H1 (cell line): ENCODE results near the gene DIP2B. TPM values are rescaled to one million over a fixed set of nuclear protein-coding genes. Genes with fewer than 3 reads are reported as not detected.

Experiments
- CTCF ChIA-PET: fragments of 300-600 bp; sonication (Branson Sonifier 250); formaldehyde crosslinking; loops from one replicate; lab custom pipeline; 2021; ENCODE audit not compliant: partially characterized antibody; lab: Charles Lee
- POLR2A ChIA-PET: fragments of 300-600 bp; sonication (Branson Sonifier 250); formaldehyde crosslinking; loops from one replicate; lab custom pipeline; 2021; ENCODE audit warnings: inconsistent platforms; ENCODE audit not compliant: partially characterized antibody; lab: Charles Lee
- DNase-seq, 2 experiments: peaks; one replicate each; pipeline versions ENCODE4 v3.0.0 to v3.0.0-alpha.2; 2010 to 2022; ENCODE audit warnings: low spot score in 2 of 2, low read depth in 1 of 2, mixed read lengths in 1 of 2
- FAIRE-seq: peaks from 2 replicates; lab custom pipeline; 2011; peaks lifted over from hg19 to GRCh38; lab: Jason Lieb, UNC
- H2AFZ ChIP-seq: 2 replicates; pipeline ENCODE4 v1.8.1; 2012; ENCODE audit warnings: low read length, inconsistent platforms
- H2AK5ac ChIP-seq: 2 replicates; pipeline ENCODE4 v1.6.1; 2013; ENCODE audit warnings: low read depth, low read length
- H2BK120ac ChIP-seq: replicated peaks from 2 replicates; pipeline ENCODE3; 2013; ENCODE audit warnings: low read depth, low read length, inconsistent platforms
- H2BK12ac ChIP-seq: 2 replicates; pipeline ENCODE4 v1.6.1; 2013; ENCODE audit warnings: low read depth, low read length
- H2BK15ac ChIP-seq: 2 replicates; pipeline ENCODE4 v1.6.1; 2013; ENCODE audit warnings: low read length
- H2BK20ac ChIP-seq: 2 replicates; pipeline ENCODE4 v1.6.1; 2013; ENCODE audit warnings: low read length
- H2BK5ac ChIP-seq: 2 replicates; pipeline ENCODE4 v1.6.1; 2013; ENCODE audit warnings: low read depth, low read length
- H3K14ac ChIP-seq: 2 replicates; pipeline ENCODE4 v1.6.1; 2013; ENCODE audit warnings: inconsistent platforms; ENCODE audit not compliant: insufficient read length
- H3K18ac ChIP-seq: 2 replicates; pipeline ENCODE4 v1.6.1; 2013; ENCODE audit warnings: low read length; ENCODE audit errors: extremely low read depth
- H3K23ac ChIP-seq: 2 replicates; pipeline ENCODE4 v1.6.1; 2013; ENCODE audit warnings: inconsistent platforms; ENCODE audit not compliant: insufficient read length
- H3K23me2 ChIP-seq: 2 replicates; pipeline ENCODE4 v1.6.1; 2013; ENCODE audit warnings: low read depth, low read length
- H3K27ac ChIP-seq: 2 replicates; pipeline ENCODE4 v1.6.1; 2011; ENCODE audit warnings: low read depth, low read length, inconsistent platforms
- H3K27me3 ChIP-seq, 4 experiments: replicated peaks in 1 of 4; 1 replicate in 1 of 4; 2 replicates in 3 of 4; pipeline versions ENCODE4 v1.6.1 to v1.8.1; 2011 to 2013; ENCODE audit warnings: low read length in 3 of 4, mild to moderate bottlenecking in 3 of 4, inconsistent platforms in 2 of 4, mixed read lengths in 2 of 4, moderate library complexity in 1 of 4; ENCODE audit not compliant: control insufficient read depth in 3 of 4, insufficient read depth in 3 of 4; ENCODE audit errors: extremely low read depth in 1 of 4
- H3K36me3 ChIP-seq, 4 experiments: 2 replicates each; pipeline versions ENCODE4 v1.6.1 to v1.8.1; 2011 to 2013; ENCODE audit warnings: mild to moderate bottlenecking in 4 of 4, low read length in 3 of 4, moderate library complexity in 2 of 4, control low read depth in 1 of 4, inconsistent platforms in 1 of 4; ENCODE audit not compliant: insufficient read depth in 4 of 4, control insufficient read depth in 2 of 4
- H3K4ac ChIP-seq: replicated peaks from 2 replicates; pipeline ENCODE3; 2013; ENCODE audit warnings: low read length, low read depth, mixed read lengths, inconsistent platforms; ENCODE audit not compliant: insufficient read length
- H3K4me1 ChIP-seq, 4 experiments: replicated peaks in 1 of 4; 1 replicate in 1 of 4; 2 replicates in 3 of 4; pipeline versions ENCODE4 v1.6.1 to v1.8.1; 2011 to 2013; ENCODE audit warnings: low read length in 3 of 4, inconsistent platforms in 2 of 4, mixed read lengths in 1 of 4; ENCODE audit not compliant: insufficient read depth in 4 of 4, control insufficient read depth in 3 of 4
- H3K4me2 ChIP-seq, 2 experiments: 2 replicates each; pipeline versions ENCODE4 v1.6.1 to v1.8.1; 2011 to 2013; ENCODE audit warnings: low read depth in 2 of 2, low read length in 2 of 2, control low read depth in 1 of 2, inconsistent platforms in 1 of 2, mild to moderate bottlenecking in 1 of 2; ENCODE audit not compliant: insufficient read depth in 1 of 2
- H3K4me3 ChIP-seq, 4 experiments: fragments of 200-600, 300-600 bp in 1 of 4; sonication (generic), shearing (Covaris generic), sonication (Bioruptor Twin) in 1 of 4; 2 replicates each; pipeline versions ENCODE4 v1.5.1 to v1.8.1; 2011 to 2016; ENCODE audit warnings: low read length in 4 of 4, low read depth in 3 of 4, control low read depth in 2 of 4, inconsistent platforms in 2 of 4, mild to moderate bottlenecking in 2 of 4, mixed read lengths in 1 of 4, moderate library complexity in 1 of 4; ENCODE audit not compliant: insufficient read depth in 2 of 4; ENCODE audit errors: extremely low read depth in 1 of 4
- H3K56ac ChIP-seq: replicated peaks from 2 replicates; pipeline ENCODE3; 2013; ENCODE audit warnings: low read depth, mild to moderate bottlenecking, mixed read lengths, low read length, inconsistent platforms; ENCODE audit not compliant: insufficient read length
- H3K79me1 ChIP-seq: 2 replicates; pipeline ENCODE4 v1.6.1; 2013; ENCODE audit warnings: low read depth, low read length, control low read depth
- H3K79me2 ChIP-seq, 2 experiments: 2 replicates each; pipeline versions ENCODE4 v1.6.1 to v1.8.1; 2012 to 2013; ENCODE audit warnings: low read length in 2 of 2, mild to moderate bottlenecking in 2 of 2, inconsistent platforms in 1 of 2; ENCODE audit not compliant: insufficient read depth in 2 of 2, control insufficient read depth in 1 of 2
- H3K9ac ChIP-seq, 4 experiments: replicated peaks in 1 of 4; 1 replicate in 1 of 4; 2 replicates in 3 of 4; pipeline versions ENCODE4 v1.6.1 to v1.8.1; 2011 to 2013; ENCODE audit warnings: low read depth in 3 of 4, low read length in 3 of 4, control low read depth in 2 of 4, mild to moderate bottlenecking in 2 of 4, moderate library complexity in 2 of 4, inconsistent platforms in 1 of 4; ENCODE audit errors: extremely low read depth in 1 of 4
- H3K9me3 ChIP-seq, 2 experiments: 2 replicates each; pipeline versions ENCODE4 v1.6.1 to v1.8.1; 2012 to 2013; ENCODE audit warnings: mild to moderate bottlenecking in 2 of 2, moderate library complexity in 2 of 2, control low read depth in 1 of 2, inconsistent platforms in 1 of 2, low read depth in 1 of 2, low read length in 1 of 2, mixed read lengths in 1 of 2; ENCODE audit not compliant: insufficient read depth in 2 of 2
- H4K20me1 ChIP-seq, 2 experiments: replicated peaks in 1 of 2; 2 replicates each; pipeline versions ENCODE3 to v1.8.1; 2011 to 2013; ENCODE audit warnings: inconsistent platforms in 2 of 2, low read length in 2 of 2, mild to moderate bottlenecking in 1 of 2; ENCODE audit not compliant: insufficient read depth in 2 of 2, control insufficient read depth in 1 of 2
- H4K5ac ChIP-seq: 2 replicates; pipeline ENCODE4 v1.6.1; 2013; ENCODE audit warnings: low read length, low read depth, mixed read lengths, inconsistent platforms; ENCODE audit not compliant: insufficient read length
- H4K8ac ChIP-seq: 2 replicates; pipeline ENCODE4 v1.8.0; 2013; ENCODE audit warnings: mild to moderate bottlenecking, moderate library complexity, low read length, inconsistent platforms; ENCODE audit not compliant: insufficient read depth; ENCODE audit errors: extremely low read depth
- H4K91ac ChIP-seq: replicated peaks from 2 replicates; pipeline ENCODE3; 2013; ENCODE audit warnings: low read length, mixed read lengths, inconsistent platforms; ENCODE audit not compliant: insufficient read length
- CBX5 ChIP-seq: fragments of 300-800, 300-1000 bp; sonication (generic); IDR thresholded peaks from 2 replicates; pipeline ENCODE4 v1.7.1; 2016; ENCODE audit warnings: antibody characterized with exemption, low read length, low read depth
- SUZ12 ChIP-seq: fragments of 200-600 bp; sonication (generic); IDR thresholded peaks from 2 replicates; pipeline ENCODE4 v1.6.1; 2012; ENCODE audit warnings: mild to moderate bottlenecking, inconsistent platforms, low read length, moderate library complexity, mixed read lengths
- WGBS, 2 experiments: shearing (Covaris generic) in 1 of 2; methylation state at CpG; one replicate each; pipeline versions ENCODE4 v1.1.6 to v1.1.7; 2013 to 2015; ENCODE audit warnings: low lambda C conversion rate in 2 of 2, mixed read lengths in 2 of 2, inconsistent platforms in 1 of 2, low coverage in 1 of 2, missing lambda C conversion rate in 1 of 2; ENCODE audit not compliant: insufficient replicate concordance in 2 of 2, insufficient coverage in 1 of 2, insufficient read length in 1 of 2; ENCODE audit errors: extremely low coverage in 1 of 2, missing lambda C conversion rate in 1 of 2; 5-methylcytosine and 5-hydroxymethylcytosine counted together
- polyA plus RNA-seq, 7 experiments: library from polyadenylated mRNA; depleted of rRNA in 3 of 7; stranded (reverse) in 5 of 7; unstranded in 2 of 7; fragments of >200 nt in 5 of 7; fragments of 200-250 nt in 2 of 7; gene quantifications; 1 replicate in 5 of 7; 2 replicates in 1 of 7; 4 replicates in 1 of 7; pipeline versions ENCODE4 v1.2.1 to v1.2.3, GENCODE V29; 2011 to 2013; ENCODE audit warnings: missing spikeins in 2 of 7, mixed read lengths in 2 of 7
- total RNA-seq: library from RNA; stranded (reverse); fragmentation: NEBNext Ultra II Directional; extraction: Animal tissue kit (Norgen Biotek cat#: 25700); gene quantifications from 2 replicates; pipeline ENCODE4 v1.2.1, GENCODE V29; 2021

DIP2B gene
- total and polyA plus RNA-seq, 2 of the 8 experiments (the other 6 are each of a cell fraction or from before 2014, with no cell fraction given) = 11.1 to 29.6 TPM

DNA sequence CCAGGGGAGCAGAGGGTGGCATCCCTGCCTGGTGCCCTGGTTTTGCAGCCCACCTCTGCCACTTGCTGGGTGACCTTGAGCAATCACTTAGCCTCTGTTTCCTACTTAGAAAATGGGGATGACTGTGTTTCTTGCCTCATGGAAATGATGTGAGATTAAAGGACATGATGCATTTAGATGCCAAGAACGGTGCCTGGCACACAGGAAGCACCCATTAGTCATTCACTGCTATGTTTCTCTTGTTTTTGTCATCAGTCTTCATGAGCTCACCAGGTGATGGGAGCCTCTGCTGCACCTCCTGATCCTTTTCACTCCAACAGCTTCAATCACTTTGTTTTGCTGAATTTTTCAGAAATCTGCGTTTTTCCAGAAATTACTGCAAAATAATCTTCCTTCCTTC is 235.5 kb downstream of the DIP2B start:
- no peak overlapping the region for H2BK5ac ChIP-seq
- no peak overlapping the region for H3K23ac ChIP-seq
- no peak overlapping the region for H2BK20ac ChIP-seq
- no peak overlapping the region for H3K56ac ChIP-seq
- H3K27me3 ChIP-seq = no peaks in the 10 kb centered on the region
- no peaks in the 10 kb centered on the region; the same call in 1 of the 2 replicates for H3K79me1 ChIP-seq
- H3K9me3 ChIP-seq = no peaks in the 10 kb centered on the region
- no peak overlapping the region for H3K18ac ChIP-seq
- no peak overlapping the region for H4K91ac ChIP-seq
- ChIA-PET CTCF (interaction anchor here (1.1 to 1.5 kb wide), 3 partner anchors 9 to 14 kb away, joined by 3 to 4 read pairs (median 3); no protein-coding TSS in a partner anchor), POLR2A (no interaction called here)
- no peak overlapping the region for H2BK120ac ChIP-seq
- no peak overlapping the region for H3K4ac ChIP-seq
- no peak overlapping the region for H2BK15ac ChIP-seq
- no peaks in the 10 kb centered on the region for H4K20me1 ChIP-seq
- H3K4me3 ChIP-seq = no peak overlapping the region
- 83% methylated on average over 2 of the region's 2 CpGs; no CpG with 5 or more reads in 1 of the 2 experiments for WGBS, 2 experiments
- H3K14ac ChIP-seq = no peak overlapping the region
- no peak for TF ChIP-seq SUZ12
- TF ChIP-seq CBX5 = no peak
- no peak overlapping the region for H4K8ac ChIP-seq
- H3K4me2 ChIP-seq = no peak overlapping the region
- no peak overlapping the region for H2AFZ ChIP-seq
- no peak overlapping the region for H2AK5ac ChIP-seq
- H3K36me3 ChIP-seq = peaks cover 13 to 48% (median 27%) of the 10 kb centered on the region in 4 experiments; a peak in 7 of 8 replicates
- DNase-seq (no peak), FAIRE-seq (no peak)
- H3K27ac ChIP-seq = no peak overlapping the region
- H3K23me2 ChIP-seq = no peaks in the 10 kb centered on the region
- H3K79me2 ChIP-seq = no peaks in the 10 kb centered on the region
- no peak overlapping the region for H2BK12ac ChIP-seq
- no peaks in the 10 kb centered on the region for H3K4me1 ChIP-seq
- no peak overlapping the region for H4K5ac ChIP-seq
- no peak overlapping the region for H3K9ac ChIP-seq
